Loucy (cell line): ENCODE data around the gene TMEM147.

Experiments
- H2AFZ ChIP-seq: fragments of 200-600 bp; sonication (generic); 2 replicates; pipeline ENCODE4 v1.6.0; 2016; ENCODE audit warnings: antibody characterized with exemption, mild to moderate bottlenecking, low read length, moderate library complexity
- H3F3A ChIP-seq: fragments of 200-600 bp; 2 replicates; pipeline ENCODE4 v1.6.0; 2016; ENCODE audit warnings: antibody characterized with exemption, low read depth, mild to moderate bottlenecking
- H3K27me3 ChIP-seq: fragments of 200-600 bp; sonication (generic); 2 replicates; pipeline ENCODE4 v1.6.1; 2014; ENCODE audit warnings: low read length, mild to moderate bottlenecking; ENCODE audit not compliant: insufficient read depth, poor library complexity, severe bottlenecking
- H3K36me3 ChIP-seq: fragments of 200-600 bp; sonication (generic); 2 replicates; pipeline ENCODE4 v1.6.1; 2016; ENCODE audit warnings: low read length; ENCODE audit not compliant: insufficient read depth
- H3K4me1 ChIP-seq: fragments of 200-600 bp; sonication (generic); 2 replicates; pipeline ENCODE4 v1.5.1; 2014; ENCODE audit warnings: low read length, mild to moderate bottlenecking; ENCODE audit not compliant: insufficient read depth, poor library complexity, severe bottlenecking
- H3K4me2 ChIP-seq: fragments of 200-600 bp; sonication (generic); 2 replicates; pipeline ENCODE4 v1.6.0; 2014; ENCODE audit warnings: antibody characterized with exemption, low read length, low read depth, mild to moderate bottlenecking; ENCODE audit not compliant: poor library complexity, severe bottlenecking
- H3K4me3 ChIP-seq: fragments of 200-600 bp; sonication (generic); 2 replicates; pipeline ENCODE4 v1.5.1; 2014; ENCODE audit warnings: low read length, mild to moderate bottlenecking, mixed read lengths; ENCODE audit not compliant: poor library complexity, severe bottlenecking
- H3K79me2 ChIP-seq: fragments of 200-600 bp; sonication (generic); 2 replicates; pipeline ENCODE4 v1.6.1; 2014; ENCODE audit warnings: low read length; ENCODE audit not compliant: insufficient read depth
- H3K9ac ChIP-seq: fragments of 200-600 bp; sonication (generic); 2 replicates; pipeline ENCODE4 v1.6.0; 2014; ENCODE audit warnings: mild to moderate bottlenecking, low read depth, low read length, moderate library complexity; ENCODE audit not compliant: poor library complexity, severe bottlenecking
- H3K9me2 ChIP-seq: fragments of 200-600 bp; sonication (generic); replicated peaks from 2 replicates; pipeline ENCODE4 v1.6.1; 2016; ENCODE audit warnings: low read depth, low read length, mixed read lengths
- H3K9me3 ChIP-seq: fragments of 200-600 bp; sonication (generic); 2 replicates; pipeline ENCODE4 v1.6.1; 2014; ENCODE audit warnings: mild to moderate bottlenecking, antibody characterized with exemption, low read length, low read depth; ENCODE audit not compliant: insufficient read depth
- H4K20me1 ChIP-seq: fragments of 200-600 bp; sonication (generic); 2 replicates; pipeline ENCODE4 v1.6.0; 2014; ENCODE audit warnings: antibody characterized with exemption, low read length, mild to moderate bottlenecking; ENCODE audit not compliant: insufficient read depth, poor library complexity, severe bottlenecking
- EZH2phosphoT487 ChIP-seq: fragments of 200-600 bp; IDR thresholded peaks from 2 replicates; pipeline ENCODE4 v1.6.1; 2018; ENCODE audit warnings: antibody characterized with exemption, mild to moderate bottlenecking, moderate library complexity, borderline replicate concordance
- TF ChIP-seq, protein P1 (sequence below): fragments of 200-600 bp; sonication (generic); conservative IDR thresholded peaks from 2 replicates; pipeline ENCODE4 v1.5.1; 2014; ENCODE audit warnings: mild to moderate bottlenecking, antibody characterized with exemption, low read length

Gene TMEM147

DNA sequence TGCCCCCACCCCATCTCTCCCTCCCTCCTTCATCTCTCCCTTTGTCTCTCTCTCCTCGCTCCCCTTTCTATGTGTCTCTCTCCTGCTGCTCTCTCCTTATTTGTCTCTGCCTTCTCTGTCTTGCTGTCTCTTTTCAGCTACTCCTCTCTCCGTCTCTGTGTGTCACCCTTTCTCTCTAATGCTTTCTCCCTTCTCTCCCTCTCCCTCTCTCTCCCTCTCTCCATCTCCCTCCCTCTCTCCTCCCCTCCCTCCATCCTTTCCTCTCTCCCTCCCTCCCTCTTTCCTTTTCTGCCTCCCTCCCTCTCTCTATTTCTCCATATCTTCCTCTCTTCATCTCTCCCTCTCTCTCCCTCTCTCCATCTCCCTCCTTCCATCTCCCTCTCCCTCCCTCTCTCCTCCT is 17.4 kb downstream of the TMEM147 start:
- TF ChIP-seq, protein P1, sequence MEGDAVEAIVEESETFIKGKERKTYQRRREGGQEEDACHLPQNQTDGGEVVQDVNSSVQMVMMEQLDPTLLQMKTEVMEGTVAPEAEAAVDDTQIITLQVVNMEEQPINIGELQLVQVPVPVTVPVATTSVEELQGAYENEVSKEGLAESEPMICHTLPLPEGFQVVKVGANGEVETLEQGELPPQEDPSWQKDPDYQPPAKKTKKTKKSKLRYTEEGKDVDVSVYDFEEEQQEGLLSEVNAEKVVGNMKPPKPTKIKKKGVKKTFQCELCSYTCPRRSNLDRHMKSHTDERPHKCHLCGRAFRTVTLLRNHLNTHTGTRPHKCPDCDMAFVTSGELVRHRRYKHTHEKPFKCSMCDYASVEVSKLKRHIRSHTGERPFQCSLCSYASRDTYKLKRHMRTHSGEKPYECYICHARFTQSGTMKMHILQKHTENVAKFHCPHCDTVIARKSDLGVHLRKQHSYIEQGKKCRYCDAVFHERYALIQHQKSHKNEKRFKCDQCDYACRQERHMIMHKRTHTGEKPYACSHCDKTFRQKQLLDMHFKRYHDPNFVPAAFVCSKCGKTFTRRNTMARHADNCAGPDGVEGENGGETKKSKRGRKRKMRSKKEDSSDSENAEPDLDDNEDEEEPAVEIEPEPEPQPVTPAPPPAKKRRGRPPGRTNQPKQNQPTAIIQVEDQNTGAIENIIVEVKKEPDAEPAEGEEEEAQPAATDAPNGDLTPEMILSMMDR = no peak
- TF ChIP-seq EZH2phosphoT487 = no peak
- H3K9me2 ChIP-seq = no peaks in the 10 kb centered on the region
- no peaks in the 10 kb centered on the region for H3K4me1 ChIP-seq
- H3K9ac ChIP-seq = no peak overlapping the region
- no peak overlapping the region for H2AFZ ChIP-seq
- H3K4me2 ChIP-seq = no peak overlapping the region
- no peaks in the 10 kb centered on the region for H3K27me3 ChIP-seq
- H3K79me2 ChIP-seq = no peaks in the 10 kb centered on the region
- H3F3A ChIP-seq = no peaks in the 10 kb centered on the region
- H3K36me3 ChIP-seq = no peaks in the 10 kb centered on the region
- no peaks in the 10 kb centered on the region for H3K9me3 ChIP-seq
- H4K20me1 ChIP-seq = no peaks in the 10 kb centered on the region
- H3K4me3 ChIP-seq = no peak overlapping the region

DNA sequence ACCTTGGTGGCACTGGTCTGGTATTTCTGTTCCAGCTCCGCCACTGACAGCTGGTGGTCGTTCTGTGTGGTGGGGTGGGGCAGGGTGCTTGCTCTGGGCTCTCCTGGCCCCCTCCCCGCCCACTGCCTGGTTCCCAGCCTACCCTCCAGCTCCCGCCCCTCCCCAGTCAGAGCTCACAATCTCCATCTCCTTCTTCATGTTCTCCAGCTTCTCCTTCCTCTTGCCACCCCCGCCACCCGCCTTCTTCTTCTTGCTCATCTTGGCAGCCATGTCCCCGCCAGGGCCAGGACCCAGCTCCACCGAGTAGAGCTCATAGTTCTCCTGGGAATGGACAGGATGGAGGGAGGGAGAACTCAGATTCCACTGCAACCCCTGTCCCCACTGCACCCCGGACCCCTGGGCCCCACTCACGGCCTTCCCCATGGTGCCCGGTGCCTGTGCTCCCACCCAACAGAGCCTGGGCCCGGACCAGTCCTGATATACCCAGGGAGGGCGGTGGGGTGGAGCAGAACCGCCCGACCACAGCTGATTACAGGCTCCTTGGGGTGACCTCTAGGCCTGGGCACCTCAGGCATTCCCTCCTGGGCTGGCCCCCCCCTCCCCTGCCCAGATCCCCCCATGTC is 17.9 kb downstream of the TMEM147 start, which contains the start of gene ATP4A:
ATP4A (minus strand) TSS at position 452 of the 623 bp plus-strand sequence; CDS start at position 423, 29 bp downstream.
- H4K20me1 ChIP-seq = no peaks in the 10 kb centered on the region
- no peak within 1 kb of the TSS for H3K9ac ChIP-seq
- H2AFZ ChIP-seq = no peak within 1 kb of the TSS
- H3K9me3 ChIP-seq = no peaks in the 10 kb centered on the region
- no peaks in the 10 kb centered on the region for H3K9me2 ChIP-seq
- no peaks in the 10 kb centered on the region for H3K4me1 ChIP-seq
- H3K79me2 ChIP-seq = no peaks in the 10 kb centered on the region
- no peak within 1 kb of the TSS for H3K4me3 ChIP-seq
- no peaks in the 10 kb centered on the region for H3K27me3 ChIP-seq
- TF ChIP-seq EZH2phosphoT487 = no peak
- TF ChIP-seq, protein P1 = no peak
- H3K4me2 ChIP-seq = no peak within 1 kb of the TSS
- H3K36me3 ChIP-seq = no peaks in the 10 kb centered on the region
- no peaks in the 10 kb centered on the region for H3F3A ChIP-seq

DNA sequence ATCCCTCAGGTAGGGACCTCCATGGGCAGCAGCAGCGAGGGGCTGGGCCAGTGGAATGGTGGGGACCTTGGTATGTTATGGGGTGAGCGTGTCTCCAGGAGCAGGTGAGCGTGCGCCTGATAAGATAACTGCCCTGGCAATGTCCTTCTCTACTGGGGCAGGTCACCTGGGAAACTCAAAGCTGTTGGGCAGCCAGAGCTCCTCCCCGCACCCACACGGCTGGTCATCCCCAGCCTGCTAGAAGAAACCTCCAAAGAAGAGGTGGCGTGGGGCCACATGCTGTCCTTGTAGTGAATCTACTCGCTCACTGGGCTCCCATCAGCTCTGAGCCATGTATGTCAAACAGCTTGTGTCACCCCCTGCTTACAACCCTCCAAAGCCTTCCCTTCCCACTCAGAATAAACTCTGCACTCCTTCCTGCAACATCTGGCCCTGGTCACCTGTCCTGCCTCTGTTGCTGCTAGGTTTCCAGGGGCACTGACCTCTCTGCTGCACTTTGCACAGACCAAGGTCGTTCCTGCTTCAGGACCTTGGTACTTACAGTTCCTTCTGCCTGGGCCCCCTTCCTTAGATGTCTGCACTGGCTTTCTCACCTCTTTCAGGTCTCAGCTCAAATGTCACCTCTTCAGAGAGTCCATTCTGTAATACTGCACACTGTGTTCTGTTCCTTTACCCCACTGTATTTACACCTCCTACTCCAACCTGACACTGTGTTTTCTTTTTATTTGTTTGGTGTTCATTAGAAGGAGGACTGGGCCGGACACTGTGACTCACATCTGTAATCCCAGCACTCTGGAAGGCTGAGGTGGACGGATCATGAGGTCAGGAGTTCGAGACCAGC is 19.8 kb downstream of the TMEM147 start:
- Histone ChIP-seq H3K9ac (no peak overlapping the region), H3K79me2 (no peaks in the 10 kb centered on the region), H3K4me3 (no peak overlapping the region), H4K20me1 (no peaks in the 10 kb centered on the region), H3K4me1 (no peaks in the 10 kb centered on the region), H3K27me3 (no peaks in the 10 kb centered on the region), H3F3A (no peaks in the 10 kb centered on the region), H3K4me2 (no peak overlapping the region), H3K9me3 (no peaks in the 10 kb centered on the region), H2AFZ (no peak overlapping the region), H3K36me3 (no peaks in the 10 kb centered on the region), H3K9me2 (no peaks in the 10 kb centered on the region)
- TF ChIP-seq, protein P1 = no peak
- TF ChIP-seq EZH2phosphoT487 = no peak
